ENCODE data around the gene CDC42BPB.
A peak's percentile ranks its signal among the peaks of the same experiment; 100 is the strongest.

Gene CDC42BPB

DNA sequence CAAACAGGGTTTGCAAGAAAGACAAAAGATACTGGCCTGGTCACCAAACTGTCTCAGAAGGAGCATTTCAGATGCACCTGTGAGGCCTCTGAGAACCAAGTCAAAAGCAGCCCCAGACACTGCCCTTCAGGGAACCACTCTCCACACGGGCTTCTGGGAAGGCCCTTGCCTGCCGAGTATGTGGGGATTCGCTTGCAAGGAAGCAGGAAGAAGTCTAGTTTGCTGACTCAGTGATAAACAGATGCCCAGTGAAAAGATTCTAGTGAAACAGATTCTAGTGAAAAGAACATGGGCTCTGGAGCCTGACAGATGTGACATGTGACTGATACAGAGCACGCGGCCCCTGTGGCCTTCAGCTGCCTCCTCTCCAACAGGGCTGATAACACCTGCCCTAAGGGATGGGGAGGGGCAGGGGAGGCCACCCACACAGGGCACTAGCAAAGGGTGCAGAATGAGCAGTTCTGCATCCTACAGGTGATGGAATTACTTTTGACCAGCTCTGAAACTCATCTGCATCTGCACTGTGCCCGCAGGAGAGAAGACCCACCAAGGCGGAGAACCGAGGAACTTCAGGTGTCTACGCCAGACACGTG lies 115.8 kb downstream of the CDC42BPB start (continued):
- TF ChIP-seq, protein P1, sequence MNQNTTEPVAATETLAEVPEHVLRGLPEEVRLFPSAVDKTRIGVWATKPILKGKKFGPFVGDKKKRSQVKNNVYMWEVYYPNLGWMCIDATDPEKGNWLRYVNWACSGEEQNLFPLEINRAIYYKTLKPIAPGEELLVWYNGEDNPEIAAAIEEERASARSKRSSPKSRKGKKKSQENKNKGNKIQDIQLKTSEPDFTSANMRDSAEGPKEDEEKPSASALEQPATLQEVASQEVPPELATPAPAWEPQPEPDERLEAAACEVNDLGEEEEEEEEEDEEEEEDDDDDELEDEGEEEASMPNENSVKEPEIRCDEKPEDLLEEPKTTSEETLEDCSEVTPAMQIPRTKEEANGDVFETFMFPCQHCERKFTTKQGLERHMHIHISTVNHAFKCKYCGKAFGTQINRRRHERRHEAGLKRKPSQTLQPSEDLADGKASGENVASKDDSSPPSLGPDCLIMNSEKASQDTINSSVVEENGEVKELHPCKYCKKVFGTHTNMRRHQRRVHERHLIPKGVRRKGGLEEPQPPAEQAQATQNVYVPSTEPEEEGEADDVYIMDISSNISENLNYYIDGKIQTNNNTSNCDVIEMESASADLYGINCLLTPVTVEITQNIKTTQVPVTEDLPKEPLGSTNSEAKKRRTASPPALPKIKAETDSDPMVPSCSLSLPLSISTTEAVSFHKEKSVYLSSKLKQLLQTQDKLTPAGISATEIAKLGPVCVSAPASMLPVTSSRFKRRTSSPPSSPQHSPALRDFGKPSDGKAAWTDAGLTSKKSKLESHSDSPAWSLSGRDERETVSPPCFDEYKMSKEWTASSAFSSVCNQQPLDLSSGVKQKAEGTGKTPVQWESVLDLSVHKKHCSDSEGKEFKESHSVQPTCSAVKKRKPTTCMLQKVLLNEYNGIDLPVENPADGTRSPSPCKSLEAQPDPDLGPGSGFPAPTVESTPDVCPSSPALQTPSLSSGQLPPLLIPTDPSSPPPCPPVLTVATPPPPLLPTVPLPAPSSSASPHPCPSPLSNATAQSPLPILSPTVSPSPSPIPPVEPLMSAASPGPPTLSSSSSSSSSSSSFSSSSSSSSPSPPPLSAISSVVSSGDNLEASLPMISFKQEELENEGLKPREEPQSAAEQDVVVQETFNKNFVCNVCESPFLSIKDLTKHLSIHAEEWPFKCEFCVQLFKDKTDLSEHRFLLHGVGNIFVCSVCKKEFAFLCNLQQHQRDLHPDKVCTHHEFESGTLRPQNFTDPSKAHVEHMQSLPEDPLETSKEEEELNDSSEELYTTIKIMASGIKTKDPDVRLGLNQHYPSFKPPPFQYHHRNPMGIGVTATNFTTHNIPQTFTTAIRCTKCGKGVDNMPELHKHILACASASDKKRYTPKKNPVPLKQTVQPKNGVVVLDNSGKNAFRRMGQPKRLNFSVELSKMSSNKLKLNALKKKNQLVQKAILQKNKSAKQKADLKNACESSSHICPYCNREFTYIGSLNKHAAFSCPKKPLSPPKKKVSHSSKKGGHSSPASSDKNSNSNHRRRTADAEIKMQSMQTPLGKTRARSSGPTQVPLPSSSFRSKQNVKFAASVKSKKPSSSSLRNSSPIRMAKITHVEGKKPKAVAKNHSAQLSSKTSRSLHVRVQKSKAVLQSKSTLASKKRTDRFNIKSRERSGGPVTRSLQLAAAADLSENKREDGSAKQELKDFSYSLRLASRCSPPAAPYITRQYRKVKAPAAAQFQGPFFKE (tag by site-specific recombination; IDR thresholded peaks at IDR 0.05; ENCODE audit: borderline replicate concordance) = no peak
- TF ChIP-seq ZNF792 (tag by site-specific recombination; IDR thresholded peaks at IDR 0.05) = no peak

DNA sequence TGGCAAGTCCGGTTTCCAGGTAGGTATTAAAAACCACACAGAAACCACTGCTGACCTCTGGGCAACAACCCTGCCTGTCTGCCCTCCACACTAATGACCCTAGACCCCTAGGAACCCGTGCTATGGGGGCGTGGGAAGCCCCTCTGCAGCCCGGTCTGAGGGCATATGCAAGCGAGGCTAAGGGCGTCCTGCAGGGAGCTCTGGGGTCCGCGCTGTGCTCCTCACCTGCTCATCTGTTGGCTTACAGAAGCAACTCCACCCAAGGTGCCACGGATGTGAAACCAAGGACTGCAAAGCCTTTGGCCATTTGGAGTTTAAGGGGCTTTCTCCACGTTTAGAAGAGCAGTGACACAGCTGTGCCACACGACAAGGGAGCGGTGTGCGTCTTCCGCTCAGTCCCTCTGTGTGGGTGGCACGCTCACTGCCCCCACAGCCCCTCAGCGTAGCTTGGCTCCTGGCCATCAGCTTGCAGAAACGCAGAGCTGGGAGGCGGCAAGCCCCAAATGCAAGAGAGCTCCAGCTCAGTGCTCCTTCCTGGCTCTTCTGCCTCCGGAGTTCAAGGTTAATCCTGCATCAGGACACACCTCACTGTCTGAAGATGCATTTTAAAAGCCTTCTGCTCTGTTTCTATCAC lies 116.5 kb downstream of the CDC42BPB start:
- Histone ChIP-seq H3K9me3 (ENCODE audit: control insufficient read depth, insufficient read depth, low read depth, low read length) (no peaks in the 10 kb centered on the region), H3K27ac (ENCODE audit: extremely low read depth, low read depth, low read length) (no peak overlapping the region), H3K4me3 (ENCODE audit: low read depth, low read length) (no peak overlapping the region), H3K36me3 (ENCODE audit: control insufficient read depth in 2 of 2, insufficient read depth in 1 of 2, low read length in 2 of 2) (peaks cover under 1 to 90% of the 10 kb centered on the region in 2 experiments; a peak in 2 of 3 replicates), H3K4me1 (ENCODE audit: control insufficient read depth, insufficient read depth, low read length) (no peaks in the 10 kb centered on the region)
- TF ChIP-seq ZFHX2 (tag by site-specific recombination; conservative IDR thresholded peaks at IDR 0.05) (peak; percentile 79), ZNF521 (tag by site-specific recombination; IDR thresholded peaks at IDR 0.05) (no peak), ZNF768 (tag by site-specific recombination; IDR thresholded peaks at IDR 0.05) (no peak), ZNF76 (tag by site-specific recombination; IDR thresholded peaks at IDR 0.05; ENCODE audit: borderline replicate concordance, low read depth) (no peak), EGR2 (tag by site-specific recombination; IDR thresholded peaks at IDR 0.05; ENCODE audit: low read depth) (peak; percentile 65)
- CTCF ChIA-PET = no interaction called here
- POLR2A ChIA-PET = no interaction called here

DNA sequence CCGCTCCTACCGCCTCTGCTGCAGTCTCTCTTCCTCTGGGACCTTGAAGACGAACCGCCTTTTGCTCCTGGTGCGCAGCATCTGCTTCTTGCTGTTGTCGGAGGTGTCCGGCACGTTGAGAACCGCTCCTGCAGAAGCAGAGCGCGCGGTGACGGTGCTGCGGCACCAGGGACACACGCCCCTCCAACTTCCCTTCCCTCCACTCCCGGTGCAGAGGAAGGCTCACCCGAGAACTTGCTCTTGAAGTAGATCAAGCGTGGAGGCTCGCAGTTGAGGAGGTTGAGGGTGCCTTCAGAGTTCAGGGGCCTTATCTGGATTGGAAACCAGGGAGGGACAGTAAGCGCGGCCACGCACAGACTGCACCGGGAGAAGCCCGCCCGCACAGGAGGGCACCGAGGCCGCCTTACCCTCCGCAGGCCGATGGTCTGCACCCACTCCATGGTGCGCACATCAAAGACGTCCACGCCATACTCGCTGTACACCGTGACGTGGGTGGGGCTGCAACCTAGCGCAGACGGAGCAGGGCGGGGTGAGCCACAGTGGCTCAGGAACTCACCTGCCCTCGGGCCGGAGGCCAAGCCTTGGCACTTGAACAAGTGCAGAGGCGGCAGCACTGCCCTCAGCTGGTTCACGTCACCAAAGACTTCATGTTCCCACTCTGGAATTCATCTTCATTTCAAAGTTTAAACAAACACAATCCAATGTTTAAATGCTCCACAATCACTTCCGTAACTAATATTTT lies 117.4 kb downstream of the CDC42BPB start:
- H3K4me1 ChIP-seq (ENCODE audit: control insufficient read depth, insufficient read depth, low read length) = no peaks in the 10 kb centered on the region
- H3K9me3 ChIP-seq (ENCODE audit: control insufficient read depth, insufficient read depth, low read depth, low read length) = no peaks in the 10 kb centered on the region
- ChIA-PET CTCF (interaction anchor here (0.5 kb wide), 1 partner anchor 26 kb away, joined by 3 read pairs; no protein-coding TSS in a partner anchor), POLR2A (no interaction called here)
- H3K4me3 ChIP-seq (ENCODE audit: low read depth, low read length) = no peak overlapping the region
- no peak overlapping the region for H3K27ac ChIP-seq (ENCODE audit: extremely low read depth, low read depth, low read length)
- H3K36me3 ChIP-seq (ENCODE audit: control insufficient read depth in 2 of 2, insufficient read depth in 1 of 2, low read length in 2 of 2) = peaks cover 0 to 82% of the 10 kb centered on the region in 2 experiments; a peak in 2 of 3 replicates
- TF ChIP-seq ZNF670 (tag by site-specific recombination; IDR thresholded peaks at IDR 0.05; ENCODE audit: low read depth) (no peak), ZNF19 (tag by site-specific recombination; IDR thresholded peaks at IDR 0.05; ENCODE audit: low read depth) (no peak), ZNF548 (tag by site-specific recombination; IDR thresholded peaks at IDR 0.05) (no peak), ZNF335 (tag by site-specific recombination; conservative IDR thresholded peaks at IDR 0.05) (no peak), GLIS1 (tag by site-specific recombination; IDR thresholded peaks at IDR 0.05) (no peak)
- TF ChIP-seq, protein P2, sequence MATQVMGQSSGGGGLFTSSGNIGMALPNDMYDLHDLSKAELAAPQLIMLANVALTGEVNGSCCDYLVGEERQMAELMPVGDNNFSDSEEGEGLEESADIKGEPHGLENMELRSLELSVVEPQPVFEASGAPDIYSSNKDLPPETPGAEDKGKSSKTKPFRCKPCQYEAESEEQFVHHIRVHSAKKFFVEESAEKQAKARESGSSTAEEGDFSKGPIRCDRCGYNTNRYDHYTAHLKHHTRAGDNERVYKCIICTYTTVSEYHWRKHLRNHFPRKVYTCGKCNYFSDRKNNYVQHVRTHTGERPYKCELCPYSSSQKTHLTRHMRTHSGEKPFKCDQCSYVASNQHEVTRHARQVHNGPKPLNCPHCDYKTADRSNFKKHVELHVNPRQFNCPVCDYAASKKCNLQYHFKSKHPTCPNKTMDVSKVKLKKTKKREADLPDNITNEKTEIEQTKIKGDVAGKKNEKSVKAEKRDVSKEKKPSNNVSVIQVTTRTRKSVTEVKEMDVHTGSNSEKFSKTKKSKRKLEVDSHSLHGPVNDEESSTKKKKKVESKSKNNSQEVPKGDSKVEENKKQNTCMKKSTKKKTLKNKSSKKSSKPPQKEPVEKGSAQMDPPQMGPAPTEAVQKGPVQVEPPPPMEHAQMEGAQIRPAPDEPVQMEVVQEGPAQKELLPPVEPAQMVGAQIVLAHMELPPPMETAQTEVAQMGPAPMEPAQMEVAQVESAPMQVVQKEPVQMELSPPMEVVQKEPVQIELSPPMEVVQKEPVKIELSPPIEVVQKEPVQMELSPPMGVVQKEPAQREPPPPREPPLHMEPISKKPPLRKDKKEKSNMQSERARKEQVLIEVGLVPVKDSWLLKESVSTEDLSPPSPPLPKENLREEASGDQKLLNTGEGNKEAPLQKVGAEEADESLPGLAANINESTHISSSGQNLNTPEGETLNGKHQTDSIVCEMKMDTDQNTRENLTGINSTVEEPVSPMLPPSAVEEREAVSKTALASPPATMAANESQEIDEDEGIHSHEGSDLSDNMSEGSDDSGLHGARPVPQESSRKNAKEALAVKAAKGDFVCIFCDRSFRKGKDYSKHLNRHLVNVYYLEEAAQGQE (tag by site-specific recombination; IDR thresholded peaks at IDR 0.05) = no peak
